T1000 (cell line): ENCODE measurements around the gene GIT1.

Experiments
- DNase-seq: peaks from one replicate; lab custom pipeline; 2025; ENCODE audit warnings: mixed read lengths; lab: John Stamatoyannopoulos, UW

Gene GIT1

DNA sequence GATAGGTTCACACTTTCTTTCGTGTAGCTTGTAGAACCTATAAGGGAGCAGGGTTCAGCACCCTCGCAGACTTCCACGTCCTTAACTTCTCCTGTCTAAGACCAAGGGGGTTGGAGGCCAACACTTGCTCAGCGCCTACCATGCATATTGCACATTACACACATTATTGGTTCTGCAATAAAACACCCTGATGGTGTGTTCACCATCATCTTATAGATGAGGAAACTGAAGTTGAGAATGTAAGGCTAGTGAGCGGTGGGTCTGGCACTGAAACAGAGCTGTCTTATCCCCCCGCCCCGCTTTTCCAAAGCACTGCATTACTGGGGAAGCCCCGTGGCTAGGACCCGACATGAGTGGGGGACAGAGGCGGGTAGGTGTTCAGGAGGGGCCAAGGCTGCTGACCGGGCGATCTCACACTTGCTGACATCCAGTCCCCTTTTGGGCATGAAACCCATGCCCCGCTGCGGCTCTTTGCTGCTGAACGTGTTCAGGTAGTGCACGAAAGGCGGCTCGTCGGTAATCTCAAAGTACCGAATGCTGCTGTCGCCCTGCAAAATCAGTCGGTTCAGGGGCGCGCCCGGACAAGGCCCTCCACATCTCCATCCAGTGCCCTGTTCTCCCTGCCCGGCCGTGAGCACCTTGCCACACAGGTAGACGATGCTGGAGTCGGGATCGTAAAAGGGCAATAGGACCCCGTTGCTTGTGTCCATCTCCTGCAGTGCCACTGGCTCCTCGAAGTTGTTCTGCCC is 27.0 kb upstream of the GIT1 start:
- DNase-seq = no peak

DNA sequence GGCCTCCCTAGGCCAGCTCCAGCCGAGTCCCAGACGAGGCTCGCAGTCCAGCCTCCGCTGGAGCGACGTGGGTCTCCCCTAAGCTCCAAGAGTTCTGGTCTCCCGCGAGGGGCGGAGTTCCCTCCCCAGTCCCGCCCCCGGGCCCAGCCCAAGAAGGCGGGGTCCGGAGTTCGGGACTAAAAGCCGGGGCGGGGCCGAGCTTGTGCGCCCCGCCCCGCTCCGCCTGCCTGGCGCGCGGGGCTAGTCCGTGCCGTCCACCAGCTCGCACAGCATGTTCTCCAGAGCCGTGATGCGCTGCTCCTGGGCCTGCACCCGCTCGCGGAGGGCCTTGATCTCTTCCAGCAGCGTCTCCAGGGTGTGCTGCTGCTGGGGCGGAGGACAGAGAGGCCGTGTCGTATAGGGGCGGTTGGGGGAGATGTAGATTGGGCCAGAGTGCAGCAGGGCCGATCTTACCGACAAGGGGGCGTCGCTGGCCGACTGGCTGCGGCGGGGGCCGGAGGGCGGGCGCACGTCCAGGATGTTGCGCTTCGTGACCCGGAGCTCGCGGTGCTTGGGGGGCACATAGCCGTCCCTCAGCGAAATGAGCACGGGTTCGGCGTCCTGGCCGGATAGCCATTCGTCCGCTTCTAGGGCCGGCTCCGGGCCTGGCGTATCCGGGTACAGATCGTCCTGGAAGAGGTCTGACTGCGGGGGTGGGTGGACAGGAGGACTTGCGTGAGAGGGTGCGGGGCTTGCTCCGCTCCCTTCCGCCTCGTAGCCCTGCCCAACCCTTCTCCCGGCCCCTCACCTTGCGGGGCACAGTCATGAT is 26.2 kb upstream of the GIT1 start:
- DNase-seq = peak; percentile 27

DNA sequence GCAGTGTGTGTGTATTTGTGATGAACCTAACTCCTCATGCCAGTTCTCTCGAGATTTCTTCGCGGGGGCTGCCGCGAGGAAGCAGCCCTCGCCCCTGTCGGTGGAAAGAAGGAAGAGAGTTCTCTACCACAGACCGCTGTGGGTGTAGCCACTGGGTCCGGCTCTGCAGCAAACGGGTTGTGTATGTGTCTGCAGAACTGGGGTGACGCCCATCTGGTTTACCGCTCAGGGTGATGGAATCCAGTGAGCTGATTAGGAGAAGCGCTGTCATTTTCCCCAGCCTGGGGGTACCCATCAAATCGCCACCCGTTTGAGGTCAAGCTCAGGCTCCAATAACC is 25.6 kb upstream of the GIT1 start:
- DNase-seq = no peak

DNA sequence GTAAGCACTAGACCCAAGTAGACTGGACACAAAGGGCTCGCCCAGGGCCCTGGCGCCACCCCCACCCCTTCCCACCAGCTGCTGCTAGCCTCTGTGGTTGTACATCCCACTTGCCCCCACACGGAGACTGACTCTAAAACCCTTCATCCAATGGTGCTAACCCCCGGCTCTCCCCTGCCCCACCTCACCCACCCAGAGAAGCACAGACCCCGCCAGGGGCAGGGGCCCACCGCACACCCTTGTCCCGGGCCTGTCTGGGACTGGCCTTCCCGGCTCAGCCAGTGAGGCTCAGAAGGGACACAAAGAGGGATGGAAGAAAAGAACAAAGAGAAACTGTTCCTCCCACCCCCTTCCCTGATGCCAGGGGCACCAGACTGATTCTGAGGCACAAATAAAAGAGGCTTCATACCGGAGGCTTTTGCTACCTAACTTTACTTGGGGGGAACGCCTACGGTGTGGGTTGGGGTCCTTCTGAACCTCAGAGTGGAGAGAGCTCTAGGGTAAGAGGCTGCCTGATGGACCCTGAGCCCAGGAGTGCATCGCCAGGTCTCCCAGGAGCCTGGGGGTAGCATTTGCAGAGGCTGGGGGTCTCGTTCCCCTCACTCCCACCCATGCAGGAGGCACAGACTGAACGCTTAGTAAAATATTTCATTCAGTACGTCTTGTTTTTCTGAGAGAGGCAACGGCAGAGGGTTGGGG is 25.1 kb upstream of the GIT1 start:
- no peak for DNase-seq

DNA sequence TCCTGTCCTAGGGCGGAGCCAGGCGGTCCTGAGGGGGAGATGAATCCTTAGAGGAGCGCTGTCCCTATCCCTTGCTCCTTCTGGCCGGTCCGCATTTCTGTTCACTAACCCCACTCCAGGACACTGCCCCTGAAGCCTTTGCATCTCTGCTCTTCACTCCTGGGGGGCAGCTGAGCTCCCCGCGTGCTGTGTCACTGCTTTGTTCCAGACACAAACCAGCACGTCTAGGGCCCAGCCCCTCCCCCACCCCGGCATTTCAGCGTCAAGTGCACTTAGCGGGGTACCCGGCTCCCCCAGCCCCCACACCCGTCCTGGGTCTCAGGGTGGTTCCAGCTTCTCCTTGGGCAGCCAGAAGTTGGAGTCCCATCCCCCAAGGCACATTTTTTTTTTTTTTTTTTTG is 24.4 kb upstream of the GIT1 start:
- no peak for DNase-seq

DNA sequence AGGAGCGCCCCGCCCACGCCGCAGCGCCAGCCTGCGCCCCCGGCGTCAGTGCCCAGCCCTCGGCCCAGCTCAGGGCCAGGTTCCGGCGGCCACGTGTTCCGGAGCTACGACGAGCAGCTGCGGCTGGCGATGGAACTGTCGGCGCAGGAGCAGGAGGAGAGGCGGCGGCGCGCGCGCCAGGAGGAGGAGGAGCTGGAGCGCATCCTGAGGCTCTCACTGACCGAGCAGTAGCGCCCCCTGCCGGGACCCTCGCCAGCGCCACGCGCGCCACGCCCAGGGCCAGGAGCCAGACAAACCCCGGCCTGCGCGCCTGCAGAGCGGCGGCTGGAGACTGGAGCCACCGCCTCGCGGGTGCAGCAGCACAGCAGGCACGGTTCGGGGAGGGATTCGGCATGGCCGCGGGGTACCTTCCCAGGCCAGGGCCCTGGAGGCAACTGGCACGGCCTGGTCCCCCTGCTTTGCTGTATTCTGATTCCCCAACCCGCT is 23.9 kb upstream of the GIT1 start:
- no peak for DNase-seq

DNA sequence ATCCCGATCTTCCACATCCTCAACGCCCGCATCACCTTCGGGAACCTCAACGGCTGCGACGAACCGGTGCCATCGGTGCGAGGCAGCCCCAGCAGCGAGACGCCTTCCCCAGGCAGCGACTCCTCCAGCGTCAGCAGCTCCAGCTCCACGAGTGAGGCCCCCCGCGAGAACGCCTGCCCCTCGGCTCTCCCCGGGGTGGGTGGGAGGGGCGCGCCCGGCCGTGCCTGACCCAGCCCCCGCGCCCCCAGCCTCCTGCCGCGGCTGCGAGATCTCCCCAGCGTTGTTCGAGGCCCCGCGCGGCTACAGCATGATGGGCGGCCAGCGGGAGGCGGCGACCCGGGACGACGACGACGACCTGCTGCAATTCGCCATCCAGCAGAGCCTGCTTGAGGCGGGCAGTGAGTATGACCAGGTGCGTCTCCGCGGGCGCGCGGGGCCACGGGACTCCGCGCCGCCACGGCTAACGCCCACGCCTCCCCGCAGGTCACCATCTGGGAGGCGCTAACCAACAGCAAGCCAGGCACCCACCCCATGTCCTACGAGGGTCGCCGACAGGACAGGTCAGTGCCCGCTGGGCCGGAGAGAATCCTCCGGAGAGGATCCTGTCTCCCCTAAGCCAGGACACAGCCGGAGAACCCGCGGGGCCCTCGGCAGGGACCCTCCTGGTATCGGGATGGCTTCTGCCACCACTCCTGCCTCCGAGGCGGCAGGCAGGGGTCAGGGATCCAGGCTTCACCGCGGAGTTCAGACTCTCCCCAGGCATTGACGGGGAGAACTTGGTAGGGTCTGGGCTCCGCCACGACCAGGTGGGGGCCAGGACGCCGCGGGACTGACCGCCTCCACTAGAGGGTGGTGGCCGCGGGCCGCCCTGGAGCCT is 23.2 kb upstream of the GIT1 start:
- DNase-seq = no peak

DNA sequence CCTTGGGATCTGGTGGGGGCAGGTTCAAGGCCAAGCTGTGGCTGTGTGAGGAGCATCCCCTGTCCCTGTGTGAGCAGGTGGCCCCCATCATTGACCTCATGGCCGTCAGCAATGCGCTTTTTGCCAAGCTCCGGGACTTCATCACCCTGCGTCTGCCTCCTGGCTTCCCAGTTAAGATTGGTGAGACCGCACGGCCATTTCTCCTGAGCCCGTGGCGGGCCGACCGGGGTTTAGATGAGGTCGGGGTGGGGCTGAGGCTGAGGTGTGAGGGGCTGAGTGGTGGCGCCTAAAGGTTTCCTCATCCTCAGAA is 22.6 kb upstream of the GIT1 start:
- DNase-seq = no peak

DNA sequence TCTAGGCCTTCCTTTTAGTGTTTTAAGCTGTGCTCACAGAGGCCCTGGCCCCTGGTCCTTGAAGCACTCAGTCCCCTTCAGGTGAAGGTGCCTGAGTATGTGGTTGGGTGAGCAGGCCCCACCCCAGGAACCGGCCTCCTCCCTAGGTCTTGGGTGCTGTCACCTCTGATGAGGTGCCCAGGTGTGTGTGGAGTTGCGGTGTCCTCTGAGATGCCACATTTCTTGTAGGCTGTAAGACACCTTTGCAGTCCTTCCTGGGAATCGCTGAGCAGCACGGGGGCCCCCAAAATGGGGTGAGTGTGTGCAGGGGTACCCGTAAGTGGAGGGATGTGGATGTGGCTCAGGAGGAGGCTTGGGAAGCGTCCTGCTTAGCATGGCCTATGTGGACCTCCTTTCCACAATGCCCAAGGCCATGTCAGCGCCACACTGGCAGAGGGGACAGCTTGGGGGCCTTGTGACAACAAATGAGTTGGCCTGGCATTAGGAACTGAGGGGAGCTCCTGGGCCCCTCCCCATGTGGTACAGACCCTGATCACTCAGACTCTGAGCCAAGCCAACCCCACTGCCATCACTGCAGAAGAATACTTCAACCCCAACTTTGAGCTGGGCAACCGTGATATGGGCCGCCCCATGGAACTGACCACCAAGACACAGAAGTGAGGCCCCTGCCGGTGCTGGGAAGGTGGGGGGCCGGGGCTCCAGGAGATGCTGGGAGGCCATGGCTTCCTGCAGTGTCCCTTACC is 22.1 kb upstream of the GIT1 start:
- DNase-seq = no peak

DNA sequence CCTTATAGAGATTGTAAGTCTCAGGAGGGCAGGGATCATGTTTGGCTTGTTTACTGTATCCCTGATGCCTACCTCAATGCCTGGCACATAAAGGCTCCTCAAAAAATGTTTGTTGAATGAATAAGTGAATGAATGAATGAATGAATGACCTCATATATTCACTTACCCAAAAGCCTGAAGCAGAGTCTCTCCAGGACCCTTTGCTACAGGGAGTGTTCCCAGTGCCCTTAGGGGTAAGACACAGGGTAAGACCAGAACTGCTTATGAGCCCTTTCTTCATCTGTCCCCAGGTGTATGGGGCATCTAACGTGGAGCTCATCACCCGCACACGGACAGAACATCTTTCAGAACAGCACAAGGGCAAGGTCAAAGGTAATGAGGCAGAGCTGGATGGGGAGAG is 20.9 kb upstream of the GIT1 start:
- DNase-seq = no peak

DNA sequence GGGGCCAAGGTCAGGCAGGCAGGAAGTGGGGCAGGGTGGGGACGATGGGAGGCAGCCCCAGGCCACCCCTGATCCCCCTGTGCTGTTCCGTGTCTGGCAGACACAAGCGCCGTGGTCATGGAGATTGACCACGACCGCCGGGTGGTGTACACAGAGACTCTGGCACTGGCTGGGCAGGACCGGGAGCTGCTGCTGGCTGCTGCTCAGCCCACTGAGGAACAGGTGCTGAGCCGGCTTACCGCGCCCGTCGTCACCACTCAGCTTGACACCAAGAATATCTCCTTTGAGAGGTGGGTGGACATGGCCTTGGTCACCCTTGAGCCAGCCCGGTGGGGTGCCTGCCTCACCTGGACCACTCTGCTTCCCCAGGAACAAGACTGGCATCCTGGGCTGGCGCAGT is 19.5 kb upstream of the GIT1 start:
- no peak for DNase-seq

DNA sequence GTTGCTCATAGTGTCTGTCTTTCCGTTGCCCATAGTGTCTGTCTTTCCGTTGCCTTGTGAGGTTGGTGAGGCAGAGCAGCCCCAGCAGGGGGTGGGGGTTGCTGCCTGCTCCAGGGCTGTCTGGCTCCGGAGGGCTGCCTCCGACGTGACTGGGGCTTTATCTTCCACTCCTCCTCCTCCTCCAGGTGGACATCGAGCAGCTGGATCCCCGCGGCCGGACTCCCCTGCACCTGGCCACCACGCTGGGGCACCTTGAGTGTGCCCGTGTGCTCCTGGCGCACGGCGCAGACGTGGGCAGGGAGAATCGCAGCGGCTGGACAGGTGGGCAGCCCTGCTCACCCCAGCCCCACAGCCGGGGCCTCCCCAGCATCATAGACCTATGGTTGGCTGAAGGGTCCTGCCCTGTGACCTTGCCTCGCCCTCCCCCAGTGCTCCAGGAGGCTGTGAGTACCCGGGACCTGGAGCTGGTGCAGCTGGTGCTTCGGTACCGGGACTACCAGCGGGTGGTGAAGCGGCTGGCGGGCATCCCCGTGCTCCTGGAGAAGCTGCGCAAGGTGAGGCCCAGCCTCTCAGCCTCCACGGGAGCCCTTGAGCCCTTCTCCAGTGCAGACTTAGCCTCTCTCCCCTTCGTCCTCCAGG is 18.2 kb upstream of the GIT1 start:
- DNase-seq = no peak

DNA sequence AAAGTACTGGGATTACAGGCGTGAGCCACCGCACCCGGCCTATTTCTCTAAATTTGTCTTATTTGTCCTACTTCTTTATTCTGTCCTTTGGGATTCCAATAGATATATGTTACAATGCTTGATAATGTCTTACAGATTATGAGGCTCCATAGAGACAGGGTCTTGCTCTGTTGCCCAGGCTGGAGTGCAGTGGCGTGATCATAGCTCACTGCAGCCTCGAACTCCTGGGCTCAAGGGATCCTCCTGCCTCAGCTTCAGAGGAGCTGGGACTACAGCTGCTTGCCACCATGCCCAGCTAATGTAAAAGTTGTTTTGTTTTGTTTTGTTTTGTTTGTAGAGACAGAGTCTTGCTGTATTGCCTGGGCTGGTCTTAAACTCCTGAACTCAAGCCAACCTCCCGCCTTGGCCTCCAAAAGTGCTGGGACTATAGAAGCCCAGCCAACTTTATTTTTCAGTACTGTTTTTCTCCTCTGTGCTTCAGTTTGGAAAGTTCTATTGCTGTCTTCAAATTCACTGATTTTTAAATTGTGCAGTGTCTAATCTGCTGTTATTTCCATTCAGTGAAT is 13.7 kb upstream of the GIT1 start:
- DNase-seq = no peak

DNA sequence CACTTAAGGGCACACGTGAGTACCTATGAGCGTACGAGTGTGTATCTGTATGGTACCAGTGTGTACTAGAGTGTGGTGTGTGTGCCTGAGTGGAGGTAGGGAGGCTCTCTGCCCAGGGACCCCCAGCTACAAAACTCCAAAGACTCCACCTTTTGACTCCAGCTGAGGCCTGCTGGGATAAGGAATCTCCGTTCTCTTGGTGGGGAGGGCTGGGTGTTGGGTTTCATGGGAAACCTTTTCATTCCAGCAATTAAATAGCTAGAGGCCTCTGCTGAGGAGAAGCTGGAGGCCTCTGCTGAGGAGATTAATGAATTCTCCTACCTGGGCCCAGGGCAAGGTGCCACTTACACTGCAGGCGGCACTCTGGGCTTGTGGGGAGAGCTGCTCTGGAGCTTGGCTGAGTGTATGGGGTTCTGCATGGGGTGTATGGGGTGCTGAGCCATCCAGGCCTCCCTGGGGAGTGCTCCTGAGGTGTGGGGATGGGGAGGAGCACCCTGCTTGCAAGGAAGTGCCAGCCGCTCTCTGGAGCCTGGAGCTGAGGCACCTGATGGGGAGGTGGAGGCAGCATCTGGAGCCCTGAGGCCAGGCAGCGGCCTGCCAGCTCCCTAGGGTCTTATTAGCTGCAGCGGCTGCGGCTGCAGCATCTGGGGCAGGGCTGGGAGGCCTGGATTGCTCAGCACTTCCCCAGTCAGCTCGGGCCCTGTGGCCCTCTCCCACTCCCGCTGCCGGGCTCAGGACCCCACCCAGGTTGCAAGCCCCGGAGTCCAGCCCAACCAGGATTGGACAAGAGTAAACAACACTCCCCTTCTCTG is 8.1 kb upstream of the GIT1 start:
- no peak for DNase-seq

DNA sequence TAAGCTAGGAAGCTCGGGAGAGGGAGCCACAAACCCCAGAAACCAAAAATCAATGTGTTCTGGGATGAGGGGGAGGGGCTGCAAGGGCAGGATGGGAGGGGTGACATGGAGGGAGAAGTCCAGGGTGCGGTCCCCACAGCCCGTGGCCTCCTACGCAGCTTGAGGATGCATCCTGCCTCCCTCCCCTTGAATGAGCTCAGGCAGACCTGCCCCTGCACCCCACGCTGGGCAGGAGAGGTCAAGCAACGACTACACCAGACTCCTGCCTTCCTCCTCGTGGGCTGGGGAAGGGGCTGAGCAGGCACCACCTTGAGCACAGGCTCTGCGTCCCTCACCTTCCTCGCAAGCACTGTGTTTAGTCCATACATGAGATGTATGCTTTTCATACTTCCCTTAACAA is 7.4 kb upstream of the GIT1 start:
- no peak for DNase-seq

DNA sequence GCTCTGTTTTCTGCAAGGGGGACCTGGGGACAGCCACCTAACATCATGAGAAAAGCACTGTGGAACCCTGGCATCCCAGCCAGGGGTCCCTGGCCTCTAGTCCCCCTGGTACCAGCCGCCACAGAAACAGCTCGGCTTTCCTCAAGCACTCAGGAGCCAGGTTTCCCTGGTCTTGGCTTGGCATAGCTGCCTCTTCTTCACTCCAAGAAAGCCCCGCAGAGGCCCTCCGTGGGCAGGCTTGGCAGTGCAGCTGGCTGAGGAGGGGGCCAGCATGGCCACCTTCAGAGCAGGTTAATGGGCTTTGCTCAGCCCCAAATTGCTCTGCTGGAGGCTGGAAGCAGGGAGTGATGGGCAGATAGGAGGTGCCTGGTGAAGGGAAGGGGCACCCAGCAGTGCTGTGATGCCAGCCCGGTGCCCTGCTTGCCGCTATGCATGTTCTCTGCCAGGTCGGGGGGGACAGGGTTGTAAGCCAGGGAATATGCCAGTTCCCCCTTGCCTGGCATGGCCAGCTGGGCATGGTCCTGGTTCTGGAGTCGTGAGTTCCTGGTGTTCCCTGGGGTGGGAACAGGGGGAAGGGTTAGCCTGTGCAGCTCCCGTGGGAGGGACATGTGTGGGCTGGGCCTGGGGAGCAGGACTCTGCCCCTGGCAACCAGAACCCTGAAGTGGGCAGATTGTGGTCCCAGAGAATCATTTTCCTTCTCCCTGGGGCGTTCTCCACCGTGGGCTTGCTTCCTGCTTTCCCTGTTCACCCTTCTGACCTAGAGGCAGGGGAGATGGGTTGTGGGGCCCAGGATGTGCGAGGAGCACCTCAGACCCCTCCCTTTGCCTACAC is 6.7 kb upstream of the GIT1 start:
- no peak for DNase-seq

DNA sequence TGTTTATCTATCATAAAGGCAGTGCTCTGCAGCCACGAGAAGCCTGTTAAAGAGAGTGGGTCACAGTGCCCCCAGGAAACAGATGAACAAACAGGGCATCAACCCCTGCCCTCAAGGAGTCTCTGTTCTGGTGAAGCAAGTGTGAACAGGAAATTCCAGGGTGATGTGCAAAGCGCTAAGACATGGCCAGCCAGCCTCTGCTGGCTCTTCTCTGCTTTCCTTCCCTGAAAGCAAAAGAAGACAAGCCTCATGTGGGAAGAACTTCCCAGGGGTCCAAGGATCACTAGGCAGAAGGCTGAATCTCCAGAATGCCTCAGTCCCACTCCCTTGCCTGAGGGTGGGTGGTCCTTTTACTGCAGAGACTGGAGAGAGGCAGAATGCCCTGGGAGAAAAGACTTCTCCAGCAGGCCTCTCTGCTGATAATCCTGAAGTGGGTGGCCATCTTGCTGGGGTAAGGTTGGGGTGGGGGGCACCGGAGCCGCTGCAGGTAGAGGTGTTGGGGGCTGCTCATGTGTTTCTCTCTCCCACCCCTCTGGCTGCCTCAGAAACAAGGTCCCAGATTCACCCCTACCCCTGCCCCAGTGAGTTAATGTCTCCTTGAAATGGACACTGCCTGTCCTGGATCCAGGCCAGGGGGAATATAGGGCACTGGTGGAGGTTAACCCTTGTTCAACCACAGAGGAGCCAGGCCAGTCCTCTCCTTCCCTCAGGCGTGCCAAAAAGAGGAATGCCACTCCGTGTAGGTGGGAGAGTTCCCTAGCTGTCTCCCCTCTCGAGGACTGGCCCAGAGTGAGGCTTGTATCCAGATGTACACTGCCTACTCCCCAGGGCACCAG is 5.9 kb upstream of the GIT1 start:
- no peak for DNase-seq

DNA sequence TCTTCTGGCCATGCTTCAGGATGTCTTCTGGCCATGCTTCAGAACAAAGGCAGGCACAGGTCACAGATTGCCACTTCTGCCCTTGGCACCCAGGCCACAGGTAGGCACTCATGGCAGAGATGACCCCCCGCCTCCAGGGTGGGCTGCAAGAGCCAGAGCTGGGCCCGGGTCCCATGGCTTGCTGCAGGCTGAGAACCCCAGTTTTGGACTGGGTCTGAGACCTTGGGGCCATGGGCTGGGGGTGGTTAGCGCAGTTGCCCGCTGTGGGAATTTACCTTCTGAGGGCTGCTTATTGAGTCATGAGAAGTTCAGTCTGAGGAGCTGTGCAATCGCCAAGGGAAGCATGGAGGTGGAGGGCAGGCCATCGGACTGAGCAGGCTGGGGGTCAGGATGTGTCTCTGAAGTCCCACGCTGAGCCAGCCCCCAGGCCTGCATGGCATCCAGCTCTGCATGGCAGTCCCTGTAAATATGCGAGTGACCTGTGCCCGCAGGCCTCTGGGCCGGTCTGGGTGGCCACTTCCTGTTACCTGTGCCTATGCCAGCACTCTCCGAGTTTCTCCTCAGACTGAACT is 5.2 kb upstream of the GIT1 start:
- no peak for DNase-seq
